Epithelial cell of proximal tubule (primary cell): Measurements from ENCODE around the gene MYO1G. TPM values are rescaled to one million over a fixed set of nuclear protein-coding genes. Genes with fewer than 3 reads are reported as not detected.
"Not testable (repeated sequence)": the region's sequence is repeated elsewhere in the genome, so short reads cannot be mapped to it uniquely, and the experiment has no call there.

Experiments
- DNase-seq: peaks from one replicate; pipeline ENCODE4 v3.0.0-alpha.2; 2011; ENCODE audit warnings: low read depth
- H3K4me3 ChIP-seq: 2 replicates; pipeline ENCODE4 v1.5.1; 2011; ENCODE audit warnings: low read depth, mild to moderate bottlenecking, low read length
- total RNA-seq: library from RNA; depleted of rRNA; stranded (reverse); fragments of >200 nt; gene quantifications from 2 replicates; pipeline ENCODE4 v1.2.3, GENCODE V29; 2015
- TF ChIP-seq, protein P1 (sequence below): conservative IDR thresholded peaks from 2 replicates; pipeline ENCODE4 v1.5.1; 2012; ENCODE audit warnings: low read depth, mild to moderate bottlenecking, low read length

MYO1G gene
- total RNA-seq = under 0.01 TPM in 1 of 2 replicates, not detected in the other

DNA sequence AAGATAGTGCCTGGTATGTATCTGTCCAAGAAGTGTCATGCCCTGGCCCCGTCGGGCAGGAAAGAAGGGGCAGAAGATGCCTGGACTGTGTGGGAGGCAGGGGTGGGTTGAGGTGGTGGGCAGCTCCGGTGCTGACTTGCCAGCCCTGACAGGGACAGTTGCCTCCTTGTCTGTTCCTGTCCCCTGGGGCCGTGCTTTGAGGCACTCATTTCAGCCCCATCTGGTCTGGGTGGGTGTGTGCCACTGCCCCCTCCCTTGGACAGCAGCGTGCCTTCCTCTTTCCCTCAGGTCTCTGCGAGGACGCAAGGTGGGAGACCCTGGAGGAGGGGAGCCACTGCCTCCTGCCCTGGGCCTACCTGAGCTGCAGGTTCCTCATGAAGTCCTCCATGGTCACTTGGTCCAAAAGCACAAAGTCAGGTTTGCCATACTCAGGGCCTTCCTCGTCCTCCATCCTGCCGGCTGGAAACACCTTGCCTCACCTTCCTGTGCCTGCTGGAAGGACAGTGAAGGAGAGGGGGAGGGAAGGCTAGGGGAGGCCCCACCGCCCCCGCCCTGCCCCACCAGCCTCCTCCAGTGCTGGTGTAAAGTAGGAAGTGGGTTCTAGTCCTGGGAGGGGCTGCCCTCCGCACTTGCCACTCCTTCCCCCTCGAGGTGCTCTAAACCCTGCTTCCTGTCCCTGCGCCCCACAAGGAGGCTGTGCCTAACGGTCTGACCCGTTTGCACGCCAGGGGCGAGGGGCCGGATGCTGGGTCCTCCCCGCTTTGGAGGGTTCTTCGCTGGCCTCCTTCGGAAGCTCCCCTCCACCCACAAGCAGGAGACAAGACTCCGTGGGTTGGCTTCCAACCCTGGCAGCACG is at the start of gene MYO1G:
Gene MYO1G (minus strand): TSS at position 505 of the 856 bp plus-strand sequence. CDS start 54 bp downstream, at position 451.
- DNase-seq = no peak
- H3K4me3 ChIP-seq = no peak within 1 kb of the TSS
- TF ChIP-seq, protein P1, sequence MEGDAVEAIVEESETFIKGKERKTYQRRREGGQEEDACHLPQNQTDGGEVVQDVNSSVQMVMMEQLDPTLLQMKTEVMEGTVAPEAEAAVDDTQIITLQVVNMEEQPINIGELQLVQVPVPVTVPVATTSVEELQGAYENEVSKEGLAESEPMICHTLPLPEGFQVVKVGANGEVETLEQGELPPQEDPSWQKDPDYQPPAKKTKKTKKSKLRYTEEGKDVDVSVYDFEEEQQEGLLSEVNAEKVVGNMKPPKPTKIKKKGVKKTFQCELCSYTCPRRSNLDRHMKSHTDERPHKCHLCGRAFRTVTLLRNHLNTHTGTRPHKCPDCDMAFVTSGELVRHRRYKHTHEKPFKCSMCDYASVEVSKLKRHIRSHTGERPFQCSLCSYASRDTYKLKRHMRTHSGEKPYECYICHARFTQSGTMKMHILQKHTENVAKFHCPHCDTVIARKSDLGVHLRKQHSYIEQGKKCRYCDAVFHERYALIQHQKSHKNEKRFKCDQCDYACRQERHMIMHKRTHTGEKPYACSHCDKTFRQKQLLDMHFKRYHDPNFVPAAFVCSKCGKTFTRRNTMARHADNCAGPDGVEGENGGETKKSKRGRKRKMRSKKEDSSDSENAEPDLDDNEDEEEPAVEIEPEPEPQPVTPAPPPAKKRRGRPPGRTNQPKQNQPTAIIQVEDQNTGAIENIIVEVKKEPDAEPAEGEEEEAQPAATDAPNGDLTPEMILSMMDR = no peak

DNA sequence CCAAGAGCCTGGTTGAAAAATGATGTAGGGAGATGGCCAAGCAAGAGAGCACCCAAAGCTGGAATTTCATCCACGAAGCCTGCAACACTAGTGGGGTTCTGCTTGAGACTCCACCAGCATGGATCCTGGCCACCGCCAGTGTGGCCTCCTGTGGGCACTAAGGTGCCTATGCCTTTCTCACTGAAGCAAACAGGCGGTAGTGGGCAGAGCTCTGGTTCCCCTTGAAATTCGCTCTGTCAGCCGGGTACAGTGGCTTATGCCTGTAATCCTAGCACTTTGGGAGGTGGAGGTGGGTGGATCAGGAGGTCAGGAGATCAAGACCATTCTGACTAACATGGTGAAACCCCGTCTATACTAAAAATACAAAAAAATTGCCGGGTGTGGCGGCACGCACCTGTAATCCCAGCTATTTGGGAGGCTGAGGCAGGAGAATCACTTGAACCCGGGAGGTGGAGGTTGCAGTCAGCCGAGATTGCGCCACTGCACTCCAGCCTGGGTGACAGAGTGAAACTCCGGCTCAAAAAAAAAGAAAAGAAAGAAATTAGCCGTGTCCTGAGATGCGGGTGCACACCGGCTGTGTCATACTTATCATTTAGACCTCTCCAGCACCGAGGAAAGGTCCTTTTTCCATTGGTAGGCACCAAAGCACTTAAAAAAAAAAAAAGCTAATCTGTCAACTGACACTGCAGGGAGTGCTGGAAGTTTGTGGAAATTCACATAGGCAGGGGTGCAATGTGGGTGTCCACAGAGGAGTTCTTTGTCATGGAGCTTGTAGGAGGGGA is 49.5 kb upstream of the MYO1G start:
- H3K4me3 ChIP-seq = no peak overlapping the region
- DNase-seq = no peak
- TF ChIP-seq, protein P1 = no peak

DNA sequence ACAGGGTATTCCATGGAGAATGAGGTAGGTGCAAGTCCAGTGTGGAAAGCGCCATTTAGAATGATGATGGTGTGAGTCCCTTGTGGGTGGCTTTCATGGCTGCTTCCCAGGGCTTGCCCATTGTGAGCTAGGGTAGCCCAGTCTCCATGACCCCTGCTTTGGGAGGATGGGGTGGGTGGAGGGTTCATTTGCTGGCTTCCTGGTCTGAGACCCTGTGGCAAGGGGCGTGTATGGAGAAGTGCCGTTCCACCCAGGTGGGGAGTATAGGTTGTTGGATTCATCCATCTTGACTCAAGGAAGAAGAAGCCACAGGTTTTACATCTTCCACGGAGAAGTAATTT is 48.9 kb upstream of the MYO1G start:
- TF ChIP-seq, protein P1 = no peak
- no peak overlapping the region for H3K4me3 ChIP-seq
- DNase-seq = no peak

DNA sequence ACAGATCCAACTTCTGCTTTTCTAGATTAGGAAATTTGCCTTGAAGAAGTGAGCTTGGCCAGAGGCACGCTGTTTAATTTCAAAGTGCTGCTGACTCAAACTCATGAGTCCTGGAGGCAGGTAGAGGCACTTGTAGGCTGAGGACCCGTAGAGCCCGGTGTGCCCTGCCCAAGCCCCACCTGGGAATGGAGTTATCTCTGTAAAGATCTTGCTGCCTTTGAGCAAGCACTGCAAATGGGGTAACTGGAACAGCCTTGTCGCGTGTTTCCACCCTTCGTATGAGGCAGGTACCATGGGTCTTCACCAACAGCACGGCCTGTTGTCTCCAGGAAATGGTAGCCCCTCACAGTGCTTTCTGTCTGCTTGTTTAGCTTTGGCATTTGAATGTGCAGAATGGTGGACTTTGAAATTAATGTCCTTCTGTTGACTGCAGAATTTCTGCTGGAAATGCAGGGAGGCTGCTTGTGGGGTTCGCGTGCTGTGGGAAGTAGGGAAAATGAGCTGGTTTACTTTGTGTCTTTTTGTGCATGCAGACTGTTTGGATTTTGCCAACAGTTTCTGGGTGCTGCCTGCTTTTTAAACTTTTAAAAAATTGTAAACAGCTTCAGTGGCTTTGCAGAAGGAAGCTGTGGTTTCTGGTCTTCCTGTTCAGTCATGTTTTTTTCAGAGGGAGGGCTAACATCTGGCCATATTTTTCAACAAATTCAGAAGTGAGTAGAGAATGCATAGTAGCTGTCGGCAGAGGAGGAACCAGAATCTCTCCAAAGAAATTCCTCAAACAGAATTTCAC is 48.4 kb upstream of the MYO1G start:
- DNase-seq = no peak
- TF ChIP-seq, protein P1 = no peak

DNA sequence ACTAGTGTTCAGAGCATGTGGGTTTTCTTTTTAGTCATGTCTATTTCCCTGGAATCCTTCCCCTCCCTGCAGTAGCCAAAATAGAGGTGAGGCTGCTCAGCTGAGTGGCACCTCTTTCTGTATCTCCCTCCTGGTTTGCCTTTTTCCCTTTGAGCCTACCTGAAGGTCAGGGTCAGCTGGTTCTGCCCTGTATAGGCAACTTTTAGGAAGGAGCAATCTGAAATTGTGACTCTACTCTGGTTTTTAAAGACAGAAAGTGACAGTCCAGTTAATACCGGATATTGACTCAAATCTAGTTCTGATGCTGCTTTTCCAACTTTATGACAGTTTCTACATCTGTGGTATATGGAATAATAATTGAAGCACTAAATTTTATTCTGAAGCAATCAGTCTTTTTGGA is 47.2 kb upstream of the MYO1G start:
- TF ChIP-seq, protein P1 = no peak
- no peak for DNase-seq
- H3K4me3 ChIP-seq = no peak overlapping the region

More for the DNA sequence above, 48.4 kb upstream of the MYO1G start:
- no peak overlapping the region for H3K4me3 ChIP-seq

DNA sequence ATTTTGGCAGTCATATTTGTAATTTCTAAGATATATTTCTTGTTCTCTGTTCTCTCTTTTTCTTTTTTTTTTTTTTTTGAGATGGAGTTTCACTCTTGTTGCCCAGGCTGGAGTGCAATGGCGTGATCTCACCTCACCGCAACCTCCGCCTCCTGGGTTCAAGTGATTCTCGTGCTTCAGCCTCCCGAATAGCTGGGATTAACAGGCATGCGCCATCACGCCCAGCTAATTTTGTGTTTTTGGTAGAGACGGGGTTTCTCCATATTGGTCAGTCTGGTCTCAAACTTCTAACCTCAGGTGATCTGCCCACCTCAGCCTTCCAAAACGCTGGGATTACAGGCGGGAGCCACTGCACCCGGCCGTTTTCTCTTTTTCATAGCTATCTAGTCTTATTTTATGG is 46.7 kb upstream of the MYO1G start:
- not testable (repeated sequence) for DNase-seq, H3K4me3 ChIP-seq
